ENCODE results near the gene LIN28B. TPM values are rescaled to one million over a fixed set of nuclear protein-coding genes. Genes with fewer than 3 reads are reported as not detected.

Gene LIN28B
- polyA plus RNA-seq, 1 donor, result 0.07 TPM

DNA sequence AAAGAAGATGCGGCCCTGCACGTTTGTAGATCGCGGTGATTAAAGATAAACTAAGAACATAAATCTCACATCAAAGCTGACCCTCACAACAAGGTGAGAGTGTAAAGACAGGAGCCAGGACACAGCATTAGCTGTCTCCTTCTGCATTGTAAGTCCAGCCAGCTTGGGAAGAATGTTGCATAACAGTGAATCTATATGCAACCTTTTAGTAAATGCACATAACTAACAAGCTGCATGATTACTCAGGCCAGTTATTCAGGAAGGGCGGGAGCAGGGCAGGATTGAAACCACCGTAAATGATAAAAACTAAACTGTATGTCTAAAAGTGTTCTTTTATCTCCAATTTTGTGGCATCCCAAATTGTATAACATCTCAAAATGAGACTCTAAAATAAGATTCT, 165.8 kb downstream of the LIN28B start:
- no peak for DNase-seq
- Histone ChIP-seq H3K4me3 (ENCODE audit: low read length) (no peak overlapping the region), H3K27ac (ENCODE audit: low read length) (no peak overlapping the region), H3K4me1 (ENCODE audit: control insufficient read depth, insufficient read depth, low read length) (no peaks in the 10 kb centered on the region), H3K27me3 (ENCODE audit: control insufficient read depth, insufficient read depth, low read length) (no peaks in the 10 kb centered on the region), H3K36me3 (ENCODE audit: control insufficient read depth, insufficient read depth, low read length) (no peaks in the 10 kb centered on the region), H3K9me3 (ENCODE audit: control insufficient read depth, low read depth, low read length) (no peaks in the 10 kb centered on the region)
- WGBS (ENCODE audit: insufficient coverage, low lambda C conversion rate), result no CpG with 5 or more reads among the region's 6 CpGs

Other genes with a start within 250 kb of the LIN28B start
- 10.5 TPM for gene HACE1, start 97.2 kb upstream of the LIN28B start, polyA plus RNA-seq
- gene POPDC3, start 222.9 kb downstream of the LIN28B start, polyA plus RNA-seq, result 1.0 TPM

All from large intestine (tissue), 3 donors.